Endothelial cell of umbilical vein (primary cell): ENCODE data around the gene PHLPP1. TPM values are rescaled to one million over a fixed set of nuclear protein-coding genes. Genes with fewer than 3 reads are reported as not detected.

ENCODE experiments used
- BruUV-seq: library from RNA; stranded (reverse); fragments of 400-500 nt; replicated peaks from 2 replicates; lab custom pipeline; 2021; lab: Mats Ljungman, UMichigan
- CTCF ChIA-PET: fragments of 300-600, 350-600 bp; sonication (Branson Sonifier 250); formaldehyde crosslinking; loops from one replicate; lab custom pipeline; 2021; ENCODE audit warnings: antibody characterized with exemption, inconsistent platforms; lab: Charles Lee
- POLR2A ChIA-PET: fragments of 300-600, 350-600 bp; sonication (Branson Sonifier 250); formaldehyde crosslinking; loops from one replicate; lab custom pipeline; 2021; ENCODE audit warnings: antibody characterized with exemption, inconsistent platforms; lab: Charles Lee
- DNase-seq: peaks from one replicate; pipeline ENCODE4 v3.0.0-alpha.2; 2011; ENCODE audit warnings: low read depth, low spot score
- FAIRE-seq: peaks from 2 replicates; lab custom pipeline; 2011; peaks lifted over from hg19 to GRCh38; lab: Jason Lieb, UNC
- H2AFZ ChIP-seq: 2 replicates; pipeline ENCODE4 v1.6.0; 2012; ENCODE audit warnings: low read depth, low read length, control low read depth, inconsistent platforms
- H3K27ac ChIP-seq: 2 replicates; pipeline ENCODE4 v1.5.1; 2011; ENCODE audit warnings: low read depth, mild to moderate bottlenecking, control low read depth, low read length, moderate library complexity; ENCODE audit not compliant: insufficient read depth
- H3K27me3 ChIP-seq, 2 experiments: 2 replicates each; pipeline versions ENCODE4 v1.6.0 to v1.6.1; 2011; ENCODE audit warnings: low read length in 2 of 2, mixed read lengths in 1 of 2; ENCODE audit not compliant: control insufficient read depth in 2 of 2, insufficient read depth in 2 of 2
- H3K36me3 ChIP-seq, 2 experiments: 2 replicates in 1 of 2; 3 replicates in 1 of 2; pipeline ENCODE4 v1.5.1; 2011; ENCODE audit warnings: low read length in 2 of 2, mild to moderate bottlenecking in 1 of 2, moderate library complexity in 1 of 2; ENCODE audit not compliant: control insufficient read depth in 2 of 2, insufficient read depth in 2 of 2; ENCODE audit errors: extremely low read depth in 1 of 2
- H3K4me1 ChIP-seq: 3 replicates; pipeline ENCODE4 v1.5.1; 2011; ENCODE audit warnings: mild to moderate bottlenecking, low read length; ENCODE audit not compliant: control insufficient read depth, insufficient read depth; ENCODE audit errors: extremely low read depth
- H3K4me2 ChIP-seq: 2 replicates; pipeline ENCODE4 v1.6.1; 2011; ENCODE audit warnings: low read length, control low read depth, mixed read lengths; ENCODE audit not compliant: insufficient read depth
- H3K4me3 ChIP-seq, 3 experiments: fragments of 200-600 bp in 1 of 3; sonication (generic), shearing (Covaris generic) in 1 of 3; replicated peaks in 1 of 3; 2 replicates each; pipeline ENCODE4 v1.5.1; 2011 to 2016; ENCODE audit warnings: control low read depth in 3 of 3, low read length in 3 of 3, mild to moderate bottlenecking in 2 of 3, inconsistent platforms in 1 of 3, low read depth in 1 of 3, moderate library complexity in 1 of 3; ENCODE audit not compliant: insufficient read depth in 1 of 3
- H3K79me2 ChIP-seq: 2 replicates; pipeline ENCODE4 v1.6.0; 2012; ENCODE audit warnings: low read length, inconsistent platforms; ENCODE audit not compliant: control insufficient read depth, insufficient read depth
- H3K9ac ChIP-seq: replicated peaks from 2 replicates; pipeline ENCODE3; 2011; ENCODE audit warnings: low read length, control low read depth; ENCODE audit not compliant: insufficient read depth; ENCODE audit errors: extremely low read depth
- H3K9me1 ChIP-seq: replicated peaks from 3 replicates; pipeline ENCODE4 v1.6.0; 2011; ENCODE audit warnings: mild to moderate bottlenecking, low read length; ENCODE audit not compliant: control insufficient read depth, insufficient read depth; ENCODE audit errors: extremely low read depth
- H3K9me3 ChIP-seq: replicated peaks from 2 replicates; pipeline ENCODE4 v1.5.1; 2012; ENCODE audit warnings: low read length, inconsistent platforms; ENCODE audit not compliant: control insufficient read depth, insufficient read depth
- H4K20me1 ChIP-seq: replicated peaks from 2 replicates; pipeline ENCODE3; 2011; ENCODE audit warnings: mild to moderate bottlenecking, low read length; ENCODE audit not compliant: control insufficient read depth, insufficient read depth; ENCODE audit errors: extremely low read depth
- EZH2 ChIP-seq: IDR thresholded peaks from 2 replicates; pipeline ENCODE4 v1.6.1; 2012; ENCODE audit warnings: borderline replicate concordance, low read depth, mild to moderate bottlenecking, moderate library complexity, low read length, inconsistent platforms; ENCODE audit not compliant: severe bottlenecking
- FOS ChIP-seq: IDR thresholded peaks from 2 replicates; pipeline ENCODE4 v1.6.1; 2011; ENCODE audit warnings: mild to moderate bottlenecking, low read length, moderate library complexity, borderline replicate concordance; ENCODE audit not compliant: insufficient read depth
- GATA2 ChIP-seq: IDR thresholded peaks from 2 replicates; pipeline ENCODE4 v1.7.0; 2011; ENCODE audit warnings: low read depth, mild to moderate bottlenecking, moderate library complexity, mixed read lengths, low read length; ENCODE audit not compliant: insufficient read length, insufficient read depth
- JUN ChIP-seq: IDR thresholded peaks from 2 replicates; pipeline ENCODE4 v1.6.1; 2011; ENCODE audit warnings: borderline replicate concordance, low read depth; ENCODE audit not compliant: insufficient read length, insufficient read depth
- MAX ChIP-seq: IDR thresholded peaks from 2 replicates; pipeline ENCODE4 v1.6.1; 2011; ENCODE audit not compliant: insufficient read depth, insufficient read length
- MYC ChIP-seq: IDR thresholded peaks from one replicate; pipeline ENCODE4 v1.6.1; 2011; ENCODE audit warnings: mild to moderate bottlenecking, low read depth, low read length
- POLR2A ChIP-seq: IDR thresholded peaks from 2 replicates; pipeline ENCODE4 v1.6.1; 2012; ENCODE audit warnings: low read depth, mild to moderate bottlenecking, control low read depth, low read length
- POLR2AphosphoS5 ChIP-seq: IDR thresholded peaks from 2 replicates; pipeline ENCODE4 v1.6.1; 2012; ENCODE audit warnings: low read depth, mild to moderate bottlenecking, control low read depth, low read length, moderate library complexity; ENCODE audit not compliant: insufficient read depth
- dilution Hi-C: fragments of 300-500 bp; cut with MboI; formaldehyde crosslinking; loops from one replicate; pipeline ENCODE4 v1.15.0; 2019; ENCODE audit warnings: low sequenced_read_pairs; ENCODE audit not compliant: extremely low pct_ligation_motif_present
- intact Hi-C: fragments of 100-400 bp; cut with micrococcal nuclease; formaldehyde crosslinking; loops from one replicate; pipeline ENCODE4 v1.10.0; 2022
- polyA plus RNA-seq, 4 experiments: library from polyadenylated mRNA; depleted of rRNA in 3 of 4; stranded (reverse) in 3 of 4; unstranded in 1 of 4; fragments of >200 nt; gene quantifications; 2 replicates each; pipeline versions ENCODE4 v1.2.1 to v1.2.3, GENCODE V29; 2011 to 2012; ENCODE audit warnings: missing spikeins in 1 of 4
- total RNA-seq: library from RNA; stranded (reverse); gene quantifications from 2 replicates; pipeline ENCODE4 v1.2.3, GENCODE V29; 2021
- TF ChIP-seq, protein P1 (sequence below), 2 donors: IDR thresholded peaks; 1 replicate in 1 of 2; 2 replicates in 1 of 2; pipeline ENCODE4 v1.5.1; 2011; ENCODE audit warnings: low read length in 2 of 2, mild to moderate bottlenecking in 2 of 2, moderate library complexity in 2 of 2, control low read depth in 1 of 2, inconsistent platforms in 1 of 2, low read depth in 1 of 2; ENCODE audit not compliant: insufficient read depth in 1 of 2; ENCODE audit errors: extremely low read depth in 1 of 2

PHLPP1 gene
- total and polyA plus RNA-seq, 2 donors (not counting 3 experiments of a cell fraction or from before 2014, with no cell fraction given) = 4.0 to 10.8 TPM

GRCh38 chr18:62786689-62787088, 71.3 kb downstream of the PHLPP1 start:
- no peaks in the 10 kb centered on the region for H4K20me1 ChIP-seq
- H3K27me3 ChIP-seq = no peaks in the 10 kb centered on the region
- no peaks in the 10 kb centered on the region for H3K36me3 ChIP-seq
- no peaks in the 10 kb centered on the region for H3K9me1 ChIP-seq
- no peak overlapping the region for H3K9ac ChIP-seq
- intact Hi-C loops = no loop called here
- dilution Hi-C loops = no loop called here
- TF ChIP-seq POLR2AphosphoS5 (no peak), JUN (no peak), MAX (no peak), FOS (no peak), MYC (no peak), GATA2 (no peak), POLR2A (no peak), EZH2 (no peak)
- TF ChIP-seq, protein P1, sequence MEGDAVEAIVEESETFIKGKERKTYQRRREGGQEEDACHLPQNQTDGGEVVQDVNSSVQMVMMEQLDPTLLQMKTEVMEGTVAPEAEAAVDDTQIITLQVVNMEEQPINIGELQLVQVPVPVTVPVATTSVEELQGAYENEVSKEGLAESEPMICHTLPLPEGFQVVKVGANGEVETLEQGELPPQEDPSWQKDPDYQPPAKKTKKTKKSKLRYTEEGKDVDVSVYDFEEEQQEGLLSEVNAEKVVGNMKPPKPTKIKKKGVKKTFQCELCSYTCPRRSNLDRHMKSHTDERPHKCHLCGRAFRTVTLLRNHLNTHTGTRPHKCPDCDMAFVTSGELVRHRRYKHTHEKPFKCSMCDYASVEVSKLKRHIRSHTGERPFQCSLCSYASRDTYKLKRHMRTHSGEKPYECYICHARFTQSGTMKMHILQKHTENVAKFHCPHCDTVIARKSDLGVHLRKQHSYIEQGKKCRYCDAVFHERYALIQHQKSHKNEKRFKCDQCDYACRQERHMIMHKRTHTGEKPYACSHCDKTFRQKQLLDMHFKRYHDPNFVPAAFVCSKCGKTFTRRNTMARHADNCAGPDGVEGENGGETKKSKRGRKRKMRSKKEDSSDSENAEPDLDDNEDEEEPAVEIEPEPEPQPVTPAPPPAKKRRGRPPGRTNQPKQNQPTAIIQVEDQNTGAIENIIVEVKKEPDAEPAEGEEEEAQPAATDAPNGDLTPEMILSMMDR (IDR thresholded peaks at IDR 0.05; ENCODE audit: extremely low read depth in 1 of 2, insufficient read depth in 1 of 2, low read depth in 1 of 2, low read length in 2 of 2) = no peak
- H2AFZ ChIP-seq = no peak overlapping the region
- H3K4me2 ChIP-seq = no peak overlapping the region
- FAIRE-seq (no peak), DNase-seq (no peak)
- H3K9me3 ChIP-seq = no peaks in the 10 kb centered on the region
- ChIA-PET CTCF (no interaction called here), POLR2A (interaction anchor here (0.6 kb wide), 1 partner anchor 69 kb away, joined by 9 read pairs; no protein-coding TSS in a partner anchor)
- no peak overlapping the region for H3K4me3 ChIP-seq
- BruUV-seq = no TSS peak
- no peaks in the 10 kb centered on the region for H3K4me1 ChIP-seq
- no peak overlapping the region for H3K27ac ChIP-seq
- no peaks in the 10 kb centered on the region for H3K79me2 ChIP-seq
